ENCODE results near the gene OTUB2.

DNA sequence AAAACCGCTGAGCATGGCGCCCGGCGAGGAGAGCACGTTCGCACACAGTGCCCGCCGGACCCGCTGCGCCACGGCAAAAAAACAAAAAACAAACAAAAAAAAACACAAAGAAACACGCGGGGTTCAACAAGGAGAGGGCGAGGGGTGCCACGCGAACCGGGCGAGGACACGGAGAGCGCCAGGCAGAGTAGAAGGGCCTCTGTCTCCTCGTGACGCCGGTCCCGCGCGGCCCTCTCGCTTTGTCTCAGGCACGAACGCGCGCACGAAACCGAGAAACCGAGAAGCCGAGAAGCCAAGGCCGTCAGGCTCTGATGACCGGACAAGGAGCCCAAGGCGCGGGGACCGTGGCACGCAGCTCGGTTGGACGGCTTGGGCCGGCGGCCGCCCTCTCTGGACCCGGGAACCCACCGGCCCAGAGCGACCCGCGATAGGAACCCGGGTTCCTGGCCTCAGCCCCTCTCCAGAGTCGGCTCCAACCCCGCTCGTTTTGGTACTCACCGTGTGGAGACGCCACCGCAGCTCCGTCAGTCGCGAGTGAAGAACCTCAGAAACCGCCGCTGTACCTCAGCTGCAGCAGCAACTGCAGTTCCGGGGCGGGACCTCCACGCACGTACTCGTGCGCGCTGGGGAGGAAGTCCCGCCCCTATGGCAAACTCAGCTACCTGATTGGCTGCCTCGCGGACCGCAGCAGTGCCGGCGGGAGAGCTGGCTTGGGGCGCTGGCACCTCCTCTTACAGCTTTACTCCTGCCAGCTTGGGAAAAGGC is 54.7 kb downstream of the OTUB2 start, which contains the start of the genes DDX24 and IFI27L1:
- TF ChIP-seq CTCF (IDR thresholded peaks at IDR 0.05), result no peak
- TF ChIP-seq EP300 (IDR thresholded peaks at IDR 0.05), result no peak
- TF ChIP-seq POLR2A (IDR thresholded peaks at IDR 0.05), result peak; percentile 92
